Heart left ventricle (tissue), 16 donors: ENCODE results near the gene ANKRD44. TPM values are rescaled to one million over a fixed set of nuclear protein-coding genes. Genes with fewer than 3 reads are reported as not detected.
A peak's percentile ranks its signal among the peaks of the same experiment; 100 is the strongest.

Source experiments
- ATAC-seq, 4 donors: fragments of 200-7000 bp; cut with Tn5 transposase; one replicate each; pipeline ENCODE4 v1.9.1; 2020 to 2022; ENCODE audit warnings: moderate library complexity in 4 of 4, mild to moderate bottlenecking in 3 of 4, moderate number of reproducible peaks in 1 of 4
- DNase-seq, 5 donors: peaks; one replicate each; pipeline ENCODE4 v3.0.0-alpha.2; 2020
- H3K27ac ChIP-seq, 12 donors: fragments of 200-600 bp; sonication (generic) in 4 of 12; one replicate each; pipeline versions ENCODE4 v1.5.0 to v1.8.0; 2016 to 2022; ENCODE audit warnings: mild to moderate bottlenecking in 2 of 12
- H3K27me3 ChIP-seq, 9 donors: fragments of 200-600 bp; sonication (generic) in 2 of 9; one replicate each; pipeline versions ENCODE4 v1.5.1 to v1.8.0; 2016 to 2022; ENCODE audit warnings: mild to moderate bottlenecking in 3 of 9
- H3K36me3 ChIP-seq, 9 donors: fragments of 200-600 bp; sonication (generic) in 2 of 9; one replicate each; pipeline versions ENCODE4 v1.5.0 to v1.8.0; 2018 to 2022; ENCODE audit warnings: mild to moderate bottlenecking in 2 of 9
- H3K4me1 ChIP-seq, 12 donors: fragments of 200-600 bp; sonication (generic) in 4 of 12; one replicate each; pipeline versions ENCODE4 v1.5.0 to v1.8.0; 2016 to 2022; ENCODE audit warnings: mild to moderate bottlenecking in 3 of 12
- H3K4me3 ChIP-seq, 12 donors: fragments of 200-600 bp; sonication (generic) in 4 of 12; one replicate each; pipeline versions ENCODE4 v1.5.0 to v1.8.0; 2017 to 2022; ENCODE audit warnings: mild to moderate bottlenecking in 9 of 12, moderate library complexity in 4 of 12
- H3K9me3 ChIP-seq, 12 donors: fragments of 200-600 bp; sonication (generic) in 4 of 12; one replicate each; pipeline versions ENCODE4 v1.5.0 to v1.8.0; 2016 to 2022; ENCODE audit warnings: mild to moderate bottlenecking in 1 of 12
- POLR2A ChIP-seq, 2 donors: fragments of 450-650 bp; IDR thresholded peaks; one replicate each; pipeline ENCODE4 v1.6.1; 2017; ENCODE audit warnings: antibody characterized with exemption in 2 of 2, mild to moderate bottlenecking in 2 of 2, moderate library complexity in 2 of 2
- WGBS, 4 donors: extraction: QIAGEN DNeasy Blood & Tissue Kit in 2 of 4; methylation state at CpG; one replicate each; pipeline versions ENCODE4 v1.1.5 to v1.1.7; 2013 to 2018; 5-methylcytosine and 5-hydroxymethylcytosine counted together
- intact Hi-C, 10 donors: fragments of 100-400 bp; cut with DNase I; formaldehyde crosslinking; loops; one replicate each; pipeline versions ENCODE4 v1.11.1 to v1.14.2; 2022
- polyA plus RNA-seq, 2 donors: library from polyadenylated mRNA; stranded (reverse); fragments of 200-250 nt; gene quantifications; one replicate each; pipeline ENCODE4 v1.2.3, GENCODE V29; 2013
- total RNA-seq, 9 donors: library from RNA; depleted of rRNA in 2 of 9; stranded (reverse); fragments of >200 nt in 2 of 9; fragmentation: NEBNext Ultra II Directional in 3 of 9; extraction: Animal tissue kit (Norgen Biotek cat#: 25700) in 3 of 9; gene quantifications; one replicate each; pipeline versions ENCODE4 v1.1.0 to v1.2.4, GENCODE V29; 2016 to 2023
- TF ChIP-seq, protein P1 (sequence below), 12 donors: fragments of 200-600 bp; sonication (generic) in 4 of 12; IDR thresholded peaks; one replicate each; pipeline versions ENCODE4 v1.5.0 to v1.8.0; 2018 to 2022; ENCODE audit warnings: antibody characterized with exemption in 12 of 12, mild to moderate bottlenecking in 5 of 12
- donor health status: ischemic (EF 13 %, LVEDD 7.1; RV severe dilation, severe dysfunction).
- donor health status: healthy with polysubstance abuse.
- donor health status: DM: no; HTN: yes; CAD: no.
- donor health status: DM: no; HTN: no; CAD: no.
- donor health status: ischemic (EF 25% LVEDD 6.9; RV normal size, moderate dysfunction).
- donor health status: ischemic (EF 25% LVEDD 5.7; RV mildly dilated, moderate dysfunction).
- donor health status: healthy.
- donor health status: DM: yes; HTN: yes; CAD: no.
- donor health status: ischemic (EF 35%, LVEDD 5.7; RV mildly dilated, moderate dysfunction).
- donor health status: nonischemic (EF 11% LVEDD 7.7; RV severe dilation, severe dysfunction).
- donor health status: DM: yes; HTN: yes; CAD: no.
- donor health status: PGD.
- donor health status: ischemic (EF 29% LVEDD 5.4; RV normal size, mild dysfunction).
- donor health status: nonischemic (EF 23%, LVEDD 6.1; RV moderate dilation, normal function).

The ANKRD44 gene
- total and polyA plus RNA-seq, 11 donors, result 2.4 to 30.6 (median 8.4) TPM

DNA sequence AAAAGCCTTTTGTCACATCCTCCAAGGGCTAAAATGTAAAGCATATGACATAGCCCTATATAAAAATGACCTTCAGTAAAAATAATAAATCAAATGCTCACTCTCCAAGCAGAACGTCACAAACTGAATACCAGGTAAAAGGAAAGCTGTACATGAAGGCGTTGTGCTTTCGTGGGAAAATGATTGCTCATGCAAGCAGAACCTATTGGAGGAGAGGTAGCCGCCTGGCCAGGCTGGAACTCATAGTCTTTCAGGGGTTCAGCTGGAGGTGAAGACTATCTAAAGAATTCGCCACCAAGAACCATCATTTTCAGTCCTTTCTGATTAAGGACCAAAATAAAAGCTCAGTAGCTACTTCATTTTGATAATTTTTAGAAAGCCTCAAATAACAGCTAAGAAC lies 44.7 kb downstream of the ANKRD44 start:
- H3K27me3 ChIP-seq, result no peaks in the 10 kb centered on the region
- WGBS, 4 donors, result 93 to 96% (median 96%) methylated on average over 5 of the region's 5 CpGs
- intact Hi-C loops, result no loop called here
- TF ChIP-seq, protein P1, sequence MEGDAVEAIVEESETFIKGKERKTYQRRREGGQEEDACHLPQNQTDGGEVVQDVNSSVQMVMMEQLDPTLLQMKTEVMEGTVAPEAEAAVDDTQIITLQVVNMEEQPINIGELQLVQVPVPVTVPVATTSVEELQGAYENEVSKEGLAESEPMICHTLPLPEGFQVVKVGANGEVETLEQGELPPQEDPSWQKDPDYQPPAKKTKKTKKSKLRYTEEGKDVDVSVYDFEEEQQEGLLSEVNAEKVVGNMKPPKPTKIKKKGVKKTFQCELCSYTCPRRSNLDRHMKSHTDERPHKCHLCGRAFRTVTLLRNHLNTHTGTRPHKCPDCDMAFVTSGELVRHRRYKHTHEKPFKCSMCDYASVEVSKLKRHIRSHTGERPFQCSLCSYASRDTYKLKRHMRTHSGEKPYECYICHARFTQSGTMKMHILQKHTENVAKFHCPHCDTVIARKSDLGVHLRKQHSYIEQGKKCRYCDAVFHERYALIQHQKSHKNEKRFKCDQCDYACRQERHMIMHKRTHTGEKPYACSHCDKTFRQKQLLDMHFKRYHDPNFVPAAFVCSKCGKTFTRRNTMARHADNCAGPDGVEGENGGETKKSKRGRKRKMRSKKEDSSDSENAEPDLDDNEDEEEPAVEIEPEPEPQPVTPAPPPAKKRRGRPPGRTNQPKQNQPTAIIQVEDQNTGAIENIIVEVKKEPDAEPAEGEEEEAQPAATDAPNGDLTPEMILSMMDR (IDR thresholded peaks at IDR 0.05), result no peak
- TF ChIP-seq POLR2A (IDR thresholded peaks at IDR 0.05), result no peak
- ATAC-seq, result no peak
- no peaks in the 10 kb centered on the region for H3K36me3 ChIP-seq
- no peaks in the 10 kb centered on the region for H3K9me3 ChIP-seq
- DNase-seq, result no peak
- no peak overlapping the region for H3K27ac ChIP-seq
- H3K4me1 ChIP-seq, result peaks cover 0 to 84% (median 11%) of the 10 kb centered on the region in 12 donors
- H3K4me3 ChIP-seq, result no peak overlapping the region

DNA sequence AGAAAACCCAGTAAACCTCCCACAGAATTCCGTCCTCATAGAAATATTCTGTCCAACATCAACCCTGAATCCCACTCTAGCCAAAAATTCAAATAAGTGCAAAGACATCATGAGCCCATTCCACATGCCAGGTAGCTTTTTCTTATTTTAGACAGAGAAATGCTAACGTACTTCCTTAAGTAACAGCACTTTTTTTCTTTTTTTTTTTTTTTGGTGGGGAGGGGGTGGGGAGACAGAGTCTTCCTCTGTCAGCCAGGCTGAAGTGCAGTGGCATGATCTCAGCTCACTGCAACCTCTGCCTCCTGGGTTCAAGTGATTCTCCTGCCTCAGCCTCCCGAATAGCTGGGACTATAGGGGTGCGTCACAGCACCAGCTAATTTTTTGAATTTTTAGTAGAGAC lies 45.5 kb downstream of the ANKRD44 start:
- WGBS, 4 donors, result 89 to 93% (median 91%) methylated on average over 4 of the region's 4 CpGs
- ATAC-seq (no peak), DNase-seq (no peak)
- Histone ChIP-seq H3K9me3 (no peaks in the 10 kb centered on the region), H3K4me1 (peaks cover 0 to 76% (median 10%) of the 10 kb centered on the region in 12 donors), H3K36me3 (no peaks in the 10 kb centered on the region), H3K4me3 (no peak overlapping the region), H3K27ac (no peak overlapping the region), H3K27me3 (no peaks in the 10 kb centered on the region)
- TF ChIP-seq, protein P1 (IDR thresholded peaks at IDR 0.05), result no peak
- no peak for TF ChIP-seq POLR2A (IDR thresholded peaks at IDR 0.05)
- intact Hi-C loops, result no loop called here

DNA sequence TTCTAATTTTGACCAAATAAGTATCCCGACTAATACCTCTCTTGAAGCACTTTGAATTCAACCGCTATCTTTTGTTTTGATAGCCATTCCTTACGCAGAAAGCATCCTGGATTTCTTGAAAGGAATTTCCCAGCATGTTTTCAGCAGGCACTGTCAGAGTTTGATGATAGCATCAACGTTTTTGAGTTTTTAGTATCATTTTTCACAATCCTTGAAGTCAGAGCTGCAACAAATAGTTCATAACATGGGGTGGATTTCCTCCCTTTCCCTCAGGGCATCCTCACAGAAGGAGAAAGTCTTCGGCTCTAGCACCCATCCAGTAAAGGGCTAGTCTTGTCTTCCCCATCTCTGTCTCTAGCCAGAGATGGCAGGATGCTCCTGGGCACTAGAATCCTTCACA lies 46.2 kb downstream of the ANKRD44 start:
- Histone ChIP-seq H3K36me3 (no peaks in the 10 kb centered on the region), H3K27ac (no peak overlapping the region), H3K4me3 (no peak overlapping the region), H3K9me3 (no peaks in the 10 kb centered on the region), H3K27me3 (no peaks in the 10 kb centered on the region), H3K4me1 (peaks cover 0 to 74% (median 5%) of the 10 kb centered on the region in 12 donors)
- no peak for TF ChIP-seq POLR2A (IDR thresholded peaks at IDR 0.05)
- TF ChIP-seq, protein P1 (IDR thresholded peaks at IDR 0.05), result no peak
- DNase-seq (no peak), ATAC-seq (no peak)
- 67 to 73% (median 72%) methylated on average over 5 of the region's 5 CpGs for WGBS, 4 donors
- intact Hi-C loops, result no loop called here

DNA sequence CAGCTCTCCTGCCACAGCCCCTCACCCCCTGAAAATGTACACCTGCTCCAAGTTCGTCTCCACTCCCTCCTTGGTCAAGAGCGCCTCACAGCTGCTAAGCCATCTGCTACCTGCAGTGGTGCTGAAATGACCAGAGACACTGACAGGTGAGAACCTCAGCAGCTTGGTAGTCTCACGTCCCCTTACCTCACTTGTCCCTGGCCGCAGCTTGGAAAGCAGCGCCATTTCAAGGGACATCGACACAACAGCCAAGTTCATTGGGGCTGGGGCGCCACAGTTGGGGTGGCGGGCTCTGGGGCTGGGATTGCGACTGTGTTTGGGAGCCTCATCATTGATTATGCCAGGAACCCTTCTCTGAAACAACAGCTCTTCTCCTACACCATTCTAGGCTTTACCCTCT lies 47.5 kb downstream of the ANKRD44 start:
- Histone ChIP-seq H3K4me3 (no peak overlapping the region), H3K9me3 (no peaks in the 10 kb centered on the region), H3K27ac (peak overlapping the region in 2 of 12 donors; percentile 29 to 33), H3K4me1 (peaks cover 0 to 74% (median 2%) of the 10 kb centered on the region in 12 donors), H3K36me3 (no peaks in the 10 kb centered on the region), H3K27me3 (no peaks in the 10 kb centered on the region)
- intact Hi-C loops, result no loop called here
- WGBS, 4 donors, result 97 to 100% (median 98%) methylated on average over 8 to 9 of the region's 9 CpGs
- TF ChIP-seq POLR2A (IDR thresholded peaks at IDR 0.05), result no peak
- TF ChIP-seq, protein P1 (IDR thresholded peaks at IDR 0.05), result no peak
- ATAC-seq (no peak), DNase-seq (no peak)
